IPS-18c (cell line): ENCODE data around the gene PCBD2.

Experiments
- H3K4me3 ChIP-seq: 2 replicates; pipeline ENCODE4 v1.7.0; 2013; ENCODE audit warnings: low read depth, mild to moderate bottlenecking, low read length, moderate library complexity; ENCODE audit not compliant: insufficient read depth
- H3K9me3 ChIP-seq: one replicate; pipeline ENCODE4 v1.6.1; 2013; ENCODE audit warnings: mild to moderate bottlenecking, low read length, moderate library complexity; ENCODE audit not compliant: control insufficient read depth, insufficient read depth

The PCBD2 gene

DNA sequence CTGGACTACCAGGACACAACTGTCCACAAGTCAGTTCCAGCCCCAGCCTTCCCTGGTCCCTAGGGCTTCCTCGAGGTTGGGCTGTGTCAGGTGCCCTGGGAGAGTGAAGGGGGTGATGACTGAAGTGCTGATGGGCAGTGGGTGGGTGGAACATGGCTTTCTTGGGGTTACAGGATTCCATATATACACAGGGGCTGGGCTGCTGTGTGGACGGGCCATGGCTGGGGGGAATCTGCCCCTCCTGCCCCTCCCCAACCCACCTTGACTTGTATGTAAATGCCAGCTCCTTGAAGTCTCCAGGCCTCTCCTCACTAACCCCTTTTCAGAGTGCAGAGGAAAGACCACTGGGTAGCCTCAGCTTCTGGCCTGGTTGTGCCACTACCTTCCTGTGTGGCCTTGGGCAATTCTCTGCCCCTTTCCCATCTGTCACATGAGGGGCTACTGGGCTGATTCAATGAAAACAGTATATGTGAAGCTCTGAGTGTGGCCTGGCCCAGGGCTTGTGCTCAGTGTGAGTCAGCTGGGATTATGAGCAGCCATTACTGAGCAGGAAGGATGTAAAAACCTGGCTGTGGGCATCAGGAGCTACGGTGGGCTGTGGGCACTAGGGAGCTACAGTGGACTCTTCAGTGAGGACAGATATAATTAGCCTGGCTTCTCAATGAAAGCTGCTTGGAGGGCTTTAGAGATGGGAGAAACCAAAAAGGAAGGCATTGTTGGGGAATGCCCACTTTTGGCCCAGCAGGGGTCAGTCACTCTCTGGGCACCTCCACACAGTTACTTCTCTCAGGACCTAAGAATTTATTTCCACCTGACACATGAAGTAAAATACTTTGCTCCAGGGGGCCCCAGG, 105.8 kb downstream of the PCBD2 start:
- no peak overlapping the region for H3K4me3 ChIP-seq

DNA sequence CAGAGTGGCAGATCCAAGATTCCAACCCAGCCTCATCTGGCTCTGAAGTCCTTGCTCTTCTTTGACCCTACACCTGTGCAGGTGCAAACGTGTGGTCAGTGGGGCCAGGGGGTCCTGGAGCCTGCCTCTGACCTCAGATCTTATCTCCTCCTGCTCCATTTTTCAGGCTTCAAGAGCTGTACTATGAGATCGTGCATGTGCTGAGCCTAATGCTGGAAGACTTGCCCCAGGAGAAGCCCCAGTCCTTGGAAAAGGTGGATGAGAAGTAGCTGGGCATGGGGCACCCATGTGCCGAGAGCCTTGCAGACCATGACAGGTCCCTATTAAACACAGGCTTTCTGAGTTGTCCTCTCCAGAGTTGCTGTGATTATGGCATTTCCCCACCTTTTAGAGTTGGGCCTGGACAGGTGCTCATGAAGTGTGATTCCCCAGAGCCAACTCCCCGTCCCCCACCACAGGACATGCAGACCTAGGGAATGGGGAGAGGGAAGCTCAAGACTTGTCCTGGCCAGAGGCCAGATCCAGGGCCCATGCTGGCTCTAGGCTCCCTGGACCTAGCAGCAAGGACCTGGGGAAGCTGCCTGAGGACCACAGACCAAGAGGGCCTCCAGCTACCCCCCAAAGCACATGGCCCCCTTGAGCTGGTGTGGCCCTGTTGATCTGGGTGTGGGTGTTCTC, 106.6 kb downstream of the PCBD2 start:
- H3K4me3 ChIP-seq = no peak overlapping the region

More for the DNA sequence above, 105.8 kb downstream of the PCBD2 start:
- no peaks in the 10 kb centered on the region for H3K9me3 ChIP-seq

DNA sequence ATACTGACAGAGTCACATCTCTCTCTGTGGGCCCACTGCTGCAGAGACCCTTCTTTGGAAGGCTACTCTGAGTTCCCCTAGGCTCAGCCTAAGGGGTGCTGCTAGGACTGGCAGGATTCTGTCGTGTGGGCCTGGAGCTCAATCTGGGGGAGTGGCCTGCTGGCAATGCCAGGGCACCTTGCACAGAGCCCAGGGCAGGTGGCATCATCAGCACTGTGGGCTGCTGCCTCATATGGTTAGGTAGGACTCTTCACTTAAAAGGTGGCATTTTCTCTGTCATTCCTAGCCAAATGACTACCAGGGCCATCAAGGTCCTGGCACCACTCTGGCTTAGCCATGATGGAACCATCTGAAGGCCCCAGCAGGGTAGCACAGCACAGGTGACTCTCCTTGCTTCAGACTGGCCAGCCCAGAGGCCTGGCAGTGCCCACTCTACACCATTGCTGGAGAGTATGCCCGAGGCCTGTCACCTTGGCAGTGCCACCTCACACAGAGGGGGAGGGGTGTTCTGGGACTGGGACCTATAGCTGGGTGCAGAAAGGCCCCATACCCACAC, 107.2 kb downstream of the PCBD2 start:
- Histone ChIP-seq H3K4me3 (no peak overlapping the region), H3K9me3 (no peaks in the 10 kb centered on the region)

More for the DNA sequence above, 106.6 kb downstream of the PCBD2 start:
- no peaks in the 10 kb centered on the region for H3K9me3 ChIP-seq
